ENCODE measurements around the gene ELP6. TPM values are rescaled to one million over a fixed set of nuclear protein-coding genes. Genes with fewer than 3 reads are reported as not detected.

The ELP6 gene
- total RNA-seq, 2 donors from 2014 or later, result 43.8 to 56.8 TPM

DNA sequence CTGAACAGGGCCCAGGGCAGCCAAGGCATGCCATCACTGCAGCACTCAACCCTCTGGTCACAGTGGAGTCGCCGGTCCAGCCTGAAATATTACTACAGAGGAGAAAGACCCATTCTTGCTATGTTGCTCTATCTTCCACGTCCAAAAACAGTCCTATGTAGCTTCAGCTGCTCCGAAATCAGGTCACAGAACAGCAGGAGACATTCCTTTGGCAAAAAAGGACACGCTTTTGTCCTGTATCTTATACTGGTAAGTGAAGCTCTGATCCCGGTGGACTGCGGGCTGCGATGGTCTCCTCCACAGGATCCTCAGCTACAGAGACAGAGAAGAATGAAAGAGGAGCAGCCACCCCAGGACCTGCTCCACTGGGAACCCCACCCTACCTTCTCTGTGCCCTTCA, 17.6 kb downstream of the ELP6 start:
- H3K4me1 Mint-ChIP-seq, result no peaks in the 10 kb centered on the region
- H3K36me3 Mint-ChIP-seq (ENCODE audit: low read depth), result peaks cover 53% of the 10 kb centered on the region
- H3K9ac ChIP-seq (ENCODE audit: extremely low read depth, low read length, poor library complexity, severe bottlenecking), result no peak overlapping the region
- no peak overlapping the region for H3K27ac ChIP-seq (ENCODE audit: low read depth, low read length)
- H3K27me3 Mint-ChIP-seq (ENCODE audit: insufficient read depth), result no peaks in the 10 kb centered on the region
- no peaks in the 10 kb centered on the region for H3K9me3 ChIP-seq (ENCODE audit: control insufficient read depth, low read length)
- TF ChIP-seq, protein P1, sequence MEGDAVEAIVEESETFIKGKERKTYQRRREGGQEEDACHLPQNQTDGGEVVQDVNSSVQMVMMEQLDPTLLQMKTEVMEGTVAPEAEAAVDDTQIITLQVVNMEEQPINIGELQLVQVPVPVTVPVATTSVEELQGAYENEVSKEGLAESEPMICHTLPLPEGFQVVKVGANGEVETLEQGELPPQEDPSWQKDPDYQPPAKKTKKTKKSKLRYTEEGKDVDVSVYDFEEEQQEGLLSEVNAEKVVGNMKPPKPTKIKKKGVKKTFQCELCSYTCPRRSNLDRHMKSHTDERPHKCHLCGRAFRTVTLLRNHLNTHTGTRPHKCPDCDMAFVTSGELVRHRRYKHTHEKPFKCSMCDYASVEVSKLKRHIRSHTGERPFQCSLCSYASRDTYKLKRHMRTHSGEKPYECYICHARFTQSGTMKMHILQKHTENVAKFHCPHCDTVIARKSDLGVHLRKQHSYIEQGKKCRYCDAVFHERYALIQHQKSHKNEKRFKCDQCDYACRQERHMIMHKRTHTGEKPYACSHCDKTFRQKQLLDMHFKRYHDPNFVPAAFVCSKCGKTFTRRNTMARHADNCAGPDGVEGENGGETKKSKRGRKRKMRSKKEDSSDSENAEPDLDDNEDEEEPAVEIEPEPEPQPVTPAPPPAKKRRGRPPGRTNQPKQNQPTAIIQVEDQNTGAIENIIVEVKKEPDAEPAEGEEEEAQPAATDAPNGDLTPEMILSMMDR (conservative IDR thresholded peaks at IDR 0.05), result no peak
- H3K36me3 ChIP-seq (ENCODE audit: control insufficient read depth, insufficient read depth, low read length), result peaks cover 51% of the 10 kb centered on the region
- 95 to 99% methylated on average over 8 of the region's 8 CpGs for WGBS, 2 experiments (ENCODE audit: insufficient coverage in 1 of 2, insufficient read length in 1 of 2)
- H3K27ac Mint-ChIP-seq, result peak overlapping the region; percentile 55
- no peak for DNase-seq
- no peaks in the 10 kb centered on the region for H3K9me3 Mint-ChIP-seq
- no peaks in the 10 kb centered on the region for H3K27me3 ChIP-seq (ENCODE audit: control insufficient read depth, insufficient read depth, low read length, poor library complexity, severe bottlenecking)
- H3K4me1 ChIP-seq (ENCODE audit: control insufficient read depth, insufficient read depth, low read length), result no peaks in the 10 kb centered on the region
- H3K4me3 Mint-ChIP-seq, result no peak overlapping the region
- no peak overlapping the region for H3K4me3 ChIP-seq (ENCODE audit: low read length)

DNA sequence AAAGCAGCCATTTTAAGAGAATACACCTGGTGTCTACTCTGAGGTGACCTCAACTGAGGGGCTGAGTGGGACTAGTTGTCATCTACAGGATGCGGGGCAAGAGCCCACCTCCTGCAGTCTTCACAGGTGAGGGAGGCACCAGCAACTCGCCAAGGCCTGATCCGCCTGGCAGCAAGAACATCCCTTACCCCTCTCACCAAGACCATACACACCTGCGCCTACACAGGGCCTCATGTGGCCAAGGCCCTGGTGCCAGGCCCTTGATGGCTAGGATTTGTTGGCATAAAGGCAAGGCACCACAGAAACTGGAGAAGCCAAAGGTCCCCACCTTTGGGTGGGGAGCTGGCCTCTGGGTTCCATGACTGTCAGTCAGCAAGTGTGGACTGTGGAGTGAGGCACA, 18.4 kb downstream of the ELP6 start:
- Mint-ChIP-seq H3K36me3 (ENCODE audit: low read depth) (peaks cover 52% of the 10 kb centered on the region), H3K27me3 (ENCODE audit: insufficient read depth) (no peaks in the 10 kb centered on the region)

DNA sequence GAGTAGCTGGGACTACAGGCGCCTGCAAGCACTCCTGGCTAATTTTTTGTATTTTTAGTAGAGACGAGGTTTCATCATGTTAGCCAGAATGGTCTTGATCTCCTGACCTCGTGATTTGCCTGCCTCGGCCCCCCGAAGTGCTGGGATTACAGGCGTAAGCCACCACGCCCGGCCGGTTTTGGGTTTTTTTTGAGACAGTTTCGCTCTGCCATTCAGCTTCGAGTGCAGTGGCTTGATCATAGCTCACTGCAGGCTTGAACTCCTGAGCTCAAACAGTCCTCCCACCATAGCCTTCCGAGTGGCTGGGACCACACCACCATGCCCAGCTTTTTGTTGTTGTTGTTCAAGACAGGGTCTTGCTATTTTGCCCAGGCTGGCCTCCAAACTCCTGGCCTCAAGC, 21.7 kb downstream of the ELP6 start:
- Mint-ChIP-seq H3K4me1 (no peaks in the 10 kb centered on the region), H3K27me3 (ENCODE audit: insufficient read depth) (no peaks in the 10 kb centered on the region), H3K27ac (no peak overlapping the region), H3K36me3 (ENCODE audit: low read depth) (peaks cover 39% of the 10 kb centered on the region), H3K4me3 (no peak overlapping the region), H3K9me3 (no peaks in the 10 kb centered on the region)
- no peaks in the 10 kb centered on the region for H3K27me3 ChIP-seq (ENCODE audit: control insufficient read depth, insufficient read depth, low read length, poor library complexity, severe bottlenecking)
- no peaks in the 10 kb centered on the region for H3K4me1 ChIP-seq (ENCODE audit: control insufficient read depth, insufficient read depth, low read length)
- H3K36me3 ChIP-seq (ENCODE audit: control insufficient read depth, insufficient read depth, low read length), result peaks cover 41% of the 10 kb centered on the region
- no peak overlapping the region for H3K27ac ChIP-seq (ENCODE audit: low read depth, low read length)
- no peak overlapping the region for H3K4me3 ChIP-seq (ENCODE audit: low read length)
- no peak overlapping the region for H3K9ac ChIP-seq (ENCODE audit: extremely low read depth, low read length, poor library complexity, severe bottlenecking)
- H3K9me3 ChIP-seq (ENCODE audit: control insufficient read depth, low read length), result no peaks in the 10 kb centered on the region
- DNase-seq, result no peak
- TF ChIP-seq, protein P1 (conservative IDR thresholded peaks at IDR 0.05), result no peak
- 92 to 93% methylated on average over 10 to 12 of the region's 12 CpGs for WGBS, 2 experiments (ENCODE audit: insufficient coverage in 1 of 2, insufficient read length in 1 of 2)

More for the DNA sequence above, 18.4 kb downstream of the ELP6 start:
- H3K36me3 ChIP-seq (ENCODE audit: control insufficient read depth, insufficient read depth, low read length), result peaks cover 47% of the 10 kb centered on the region
- DNase-seq, result no peak
- H3K9ac ChIP-seq (ENCODE audit: extremely low read depth, low read length, poor library complexity, severe bottlenecking), result no peak overlapping the region
- TF ChIP-seq, protein P1 (conservative IDR thresholded peaks at IDR 0.05), result no peak
- 92% methylated on average over 4 of the region's 4 CpGs; no CpG with 5 or more reads in 1 of the 2 experiments for WGBS, 2 experiments (ENCODE audit: insufficient coverage in 1 of 2, insufficient read length in 1 of 2)
- no peaks in the 10 kb centered on the region for H3K4me1 ChIP-seq (ENCODE audit: control insufficient read depth, insufficient read depth, low read length)
- Mint-ChIP-seq H3K27ac (no peak overlapping the region), H3K4me3 (no peak overlapping the region), H3K9me3 (no peaks in the 10 kb centered on the region), H3K4me1 (no peaks in the 10 kb centered on the region)
- no peak overlapping the region for H3K4me3 ChIP-seq (ENCODE audit: low read length)
- no peaks in the 10 kb centered on the region for H3K27me3 ChIP-seq (ENCODE audit: control insufficient read depth, insufficient read depth, low read length, poor library complexity, severe bottlenecking)
- H3K27ac ChIP-seq (ENCODE audit: low read depth, low read length), result no peak overlapping the region
- H3K9me3 ChIP-seq (ENCODE audit: control insufficient read depth, low read length), result no peaks in the 10 kb centered on the region
